Activated B cell treated with CpG ODN at 0.5 μM for 24 hours (primary cell): ENCODE results near the gene RABGAP1L. TPM values are rescaled to one million over a fixed set of nuclear protein-coding genes. Genes with fewer than 3 reads are reported as not detected.

Experiments used
- ATAC-seq: fragments of 200-7000 bp; cut with Tn5 transposase; one replicate; pipeline ENCODE4 v1.10.0; 2021; ENCODE audit warnings: low read depth, mild to moderate bottlenecking, moderate library complexity
- CTCF ChIA-PET: fragments of 350-600 bp; sonication (Branson Sonifier 250); formaldehyde crosslinking; loops from one replicate; lab custom pipeline; 2021; ENCODE audit warnings: antibody characterized with exemption; lab: Charles Lee
- POLR2A ChIA-PET: fragments of 350-600 bp; sonication (Branson Sonifier 250); formaldehyde crosslinking; loops from one replicate; lab custom pipeline; 2021; ENCODE audit warnings: antibody characterized with exemption; lab: Charles Lee
- DNase-seq: peaks from one replicate; pipeline ENCODE4 v3.0.0; 2022
- H3K27ac Mint-ChIP-seq: one replicate; pipeline ENCODE4 v1.8.0; 2020; ENCODE audit warnings: mixed read lengths
- H3K27me3 Mint-ChIP-seq: one replicate; pipeline ENCODE4 v1.8.0; 2021; ENCODE audit warnings: mixed read lengths
- H3K36me3 Mint-ChIP-seq: one replicate; pipeline ENCODE4 v1.8.0; 2021; ENCODE audit warnings: low read depth, mixed read lengths
- H3K4me1 Mint-ChIP-seq: one replicate; pipeline ENCODE4 v1.8.0; 2021; ENCODE audit warnings: mixed read lengths
- H3K4me3 Mint-ChIP-seq: one replicate; pipeline ENCODE4 v1.8.0; 2020; ENCODE audit warnings: mild to moderate bottlenecking, mixed read lengths
- H3K9me3 Mint-ChIP-seq: one replicate; pipeline ENCODE4 v1.8.0; 2020; ENCODE audit warnings: mixed read lengths
- CTCF ChIP-seq: fragments of 200-600 bp; IDR thresholded peaks from one replicate; pipeline ENCODE4 v1.8.0; 2022; ENCODE audit warnings: antibody characterized with exemption, mild to moderate bottlenecking
- intact Hi-C: fragments of 100-400 bp; cut with micrococcal nuclease; formaldehyde crosslinking; loops from one replicate; pipeline ENCODE4 v1.15.1; 2024
- total RNA-seq: library from RNA; stranded (reverse); gene quantifications from 2 replicates; pipeline ENCODE4 v1.2.3, GENCODE V29; 2022

The RABGAP1L gene
- total RNA-seq, 1 donor from 2014 or later: 126 TPM

- Mint-ChIP-seq H3K27me3 (no peaks in the 10 kb centered on the region), H3K9me3 (no peaks in the 10 kb centered on the region), H3K36me3 (peaks cover 30% of the 10 kb centered on the region), H3K27ac (no peak overlapping the region), H3K4me3 (no peak overlapping the region), H3K4me1 (peaks cover 27% of the 10 kb centered on the region)
- TF ChIP-seq CTCF: no peak
- ChIA-PET CTCF (no interaction called here), POLR2A (no interaction called here)
- ATAC-seq: no peak
- no peak for DNase-seq
- intact Hi-C loops: loop anchor here (5.0 kb wide), 1 partner anchor 54 kb away; no protein-coding TSS in a partner anchor
These were observed 658.8 kb downstream of the RABGAP1L start for GRCh38 chr1:174818014-174818616.

DNA sequence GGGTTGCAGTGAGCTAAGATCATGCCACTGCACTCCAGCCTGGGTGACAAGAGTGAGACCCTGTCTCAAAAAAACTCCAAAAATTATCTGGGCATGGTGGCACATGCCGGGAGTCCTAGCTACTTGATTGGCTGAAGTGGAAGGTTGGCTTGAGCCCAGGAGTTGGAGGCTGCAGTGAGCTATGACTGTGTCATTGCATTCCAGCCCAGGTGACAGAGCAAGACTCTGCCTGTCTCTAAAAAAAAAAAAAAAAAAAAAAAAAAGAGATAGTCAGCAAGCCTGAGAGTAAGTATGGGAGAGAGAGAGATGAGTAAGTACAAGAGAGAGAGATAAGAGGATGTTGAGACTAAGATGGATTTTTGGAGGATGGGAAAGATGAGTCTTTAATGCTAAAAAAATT, 659.6 kb downstream of the RABGAP1L start:
- ChIA-PET POLR2A (no interaction called here), CTCF (no interaction called here)
- ATAC-seq (no peak), DNase-seq (no peak)
- Mint-ChIP-seq H3K4me1 (peaks cover 25% of the 10 kb centered on the region), H3K4me3 (no peak overlapping the region), H3K36me3 (peaks cover 27% of the 10 kb centered on the region), H3K27ac (no peak overlapping the region), H3K9me3 (no peaks in the 10 kb centered on the region), H3K27me3 (no peaks in the 10 kb centered on the region)
- intact Hi-C loops: loop anchor here (5.0 kb wide), 1 partner anchor 53 kb away; no protein-coding TSS in a partner anchor
- TF ChIP-seq CTCF: no peak

- intact Hi-C loops: loop anchor here (5.0 kb wide), 1 partner anchor 53 kb away; no protein-coding TSS in a partner anchor
- no peak overlapping the region for H3K27ac Mint-ChIP-seq
- peaks cover 20% of the 10 kb centered on the region for H3K4me1 Mint-ChIP-seq
- H3K27me3 Mint-ChIP-seq: no peaks in the 10 kb centered on the region
- peaks cover 27% of the 10 kb centered on the region for H3K36me3 Mint-ChIP-seq
- TF ChIP-seq CTCF: no peak
- H3K4me3 Mint-ChIP-seq: no peak overlapping the region
- ChIA-PET POLR2A (interaction anchor here (0.5 kb wide), 1 partner anchor 1032 kb away, joined by 3 read pairs; no protein-coding TSS in a partner anchor), CTCF (no interaction called here)
- DNase-seq: no peak
- ATAC-seq: no peak
- H3K9me3 Mint-ChIP-seq: no peaks in the 10 kb centered on the region
These were observed 660.3 kb downstream of the RABGAP1L start for GRCh38 chr1:174819596-174819995.

DNA sequence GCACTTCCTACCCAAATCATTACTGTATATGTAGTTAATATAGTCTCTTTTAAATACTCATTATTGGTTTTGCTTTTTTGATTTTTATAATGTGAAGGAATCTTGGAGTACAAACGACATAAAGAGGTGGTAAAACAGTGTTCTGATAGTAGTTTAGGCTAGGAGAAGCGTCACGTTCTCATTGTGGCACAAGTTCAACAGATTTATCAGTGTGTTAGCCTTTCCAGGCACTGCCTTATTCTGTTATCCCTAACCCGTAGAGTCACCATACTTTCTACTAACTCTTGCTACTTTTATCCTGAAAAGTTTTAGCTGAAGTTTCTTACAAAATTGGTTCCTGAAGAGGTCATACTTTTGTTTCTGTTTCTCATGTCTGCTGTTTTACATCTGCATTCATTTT, 665.8 kb downstream of the RABGAP1L start:
- POLR2A ChIA-PET: no interaction called here
- intact Hi-C loops: no loop called here
- H3K9me3 Mint-ChIP-seq: no peaks in the 10 kb centered on the region

GRCh38 chr1:174825806-174826205, 666.5 kb downstream of the RABGAP1L start:
- H3K27ac Mint-ChIP-seq: no peak overlapping the region
- H3K9me3 Mint-ChIP-seq: no peaks in the 10 kb centered on the region
- no peak for ATAC-seq
- H3K27me3 Mint-ChIP-seq: no peaks in the 10 kb centered on the region
- no peak for TF ChIP-seq CTCF
- ChIA-PET CTCF (no interaction called here), POLR2A (no interaction called here)
- H3K36me3 Mint-ChIP-seq: peaks cover 43% of the 10 kb centered on the region
- H3K4me1 Mint-ChIP-seq: peaks cover 4% of the 10 kb centered on the region
- intact Hi-C loops: no loop called here
- H3K4me3 Mint-ChIP-seq: no peak overlapping the region
- DNase-seq: no peak

More for the DNA sequence above, 665.8 kb downstream of the RABGAP1L start:
- no peak for ATAC-seq
- H3K4me3 Mint-ChIP-seq: no peak overlapping the region
- TF ChIP-seq CTCF: no peak
- no peak overlapping the region for H3K27ac Mint-ChIP-seq
- H3K36me3 Mint-ChIP-seq: peaks cover 46% of the 10 kb centered on the region
- no peak for DNase-seq
- H3K4me1 Mint-ChIP-seq: peaks cover 4% of the 10 kb centered on the region
- no peaks in the 10 kb centered on the region for H3K27me3 Mint-ChIP-seq
- CTCF ChIA-PET: no interaction called here
